Measurements from ENCODE around the gene CDC27.
"Not testable (repeated sequence)": the region's sequence is repeated elsewhere in the genome, so short reads cannot be mapped to it uniquely, and the experiment has no call there.

Gene CDC27

GRCh38 chr17:47180337-47180736 is 8.8 kb downstream of the CDC27 start:
- peaks cover 0 to 5% (median 0%) of the 10 kb centered on the region in 11 experiments; a peak in 4 of 22 replicates for H3K9me3 ChIP-seq (replicated peaks in 1 of 11)
- H3K4me2 ChIP-seq: no peak overlapping the region
- no peak overlapping the region for H3K9ac ChIP-seq
- no peak overlapping the region for H3K27ac ChIP-seq
- TF ChIP-seq Cebpa-rat (IDR thresholded peaks at IDR 0.05): no peak
- H4K20me1 ChIP-seq: peaks cover 62 to 100% (median 98%) of the 10 kb centered on the region in 11 experiments
- H3K4me3 ChIP-seq: no peak overlapping the region
- H3K27me3 ChIP-seq: no peaks in the 10 kb centered on the region
- peaks cover 56 to 88% (median 68%) of the 10 kb centered on the region in 11 experiments for H3K36me3 ChIP-seq
- peaks cover 4 to 35% (median 13%) of the 10 kb centered on the region in 10 experiments; a peak in 16 of 20 replicates for H3K4me1 ChIP-seq

- no peaks in the 10 kb centered on the region for H3K27me3 ChIP-seq
- peaks cover 51 to 100% (median 95%) of the 10 kb centered on the region in 11 experiments for H4K20me1 ChIP-seq
- peaks cover 0 to 14% (median 0%) of the 10 kb centered on the region in 11 experiments; a peak in 5 of 22 replicates for H3K9me3 ChIP-seq (replicated peaks in 1 of 11)
- no peak overlapping the region for H3K9ac ChIP-seq
- H3K27ac ChIP-seq: no peak overlapping the region
- H3K4me2 ChIP-seq: no peak overlapping the region
- H3K4me3 ChIP-seq: no peak overlapping the region
- H3K36me3 ChIP-seq: peaks cover 66 to 90% (median 77%) of the 10 kb centered on the region in 11 experiments
- no peak for TF ChIP-seq Cebpa-rat (IDR thresholded peaks at IDR 0.05)
- H3K4me1 ChIP-seq: peaks cover 4 to 40% (median 18%) of the 10 kb centered on the region in 10 experiments; a peak in 19 of 20 replicates
These were observed 10.0 kb downstream of the CDC27 start for GRCh38 chr17:47179141-47179540.

- H3K36me3 ChIP-seq: peaks cover 75 to 99% (median 90%) of the 10 kb centered on the region in 11 experiments
- peaks cover 20 to 45% (median 35%) of the 10 kb centered on the region in 10 experiments for H3K4me1 ChIP-seq
- no peak overlapping the region for H3K4me2 ChIP-seq
- 0 out of 22 replicates have a peak overlapping the region, but pooled peaks of 1 of the 11 experiments have one; percentile 10 for H3K9ac ChIP-seq
- no peaks in the 10 kb centered on the region for H3K27me3 ChIP-seq
- TF ChIP-seq Cebpa-rat (IDR thresholded peaks at IDR 0.05): no peak
- no peak overlapping the region for H3K27ac ChIP-seq
- peaks cover 49 to 100% (median 95%) of the 10 kb centered on the region in 11 experiments; a peak in 20 of 22 replicates for H4K20me1 ChIP-seq
- peaks cover 0 to 14% (median 0%) of the 10 kb centered on the region in 11 experiments; a peak in 5 of 22 replicates for H3K9me3 ChIP-seq (replicated peaks in 1 of 11)
- H3K4me3 ChIP-seq: no peak overlapping the region
These were observed 11.8 kb downstream of the CDC27 start for GRCh38 chr17:47177261-47177660.

GRCh38 chr17:47176389-47176826 is 12.7 kb downstream of the CDC27 start:
- Histone ChIP-seq H3K4me1 (peaks cover 15 to 39% (median 32%) of the 10 kb centered on the region in 10 experiments), H3K36me3 (peaks cover 77 to 99% (median 88%) of the 10 kb centered on the region in 11 experiments), H3K4me2 (no peak overlapping the region), H3K27ac (no peak overlapping the region), H3K9ac (no peak overlapping the region), H3K27me3 (no peaks in the 10 kb centered on the region), H4K20me1 (peaks cover 44 to 100% (median 92%) of the 10 kb centered on the region in 11 experiments; a peak in 21 of 22 replicates), H3K4me3 (no peak overlapping the region), H3K9me3 (replicated peaks in 1 of 11) (peaks cover 0 to 14% (median 0%) of the 10 kb centered on the region in 11 experiments; a peak in 5 of 22 replicates)
- TF ChIP-seq Cebpa-rat (IDR thresholded peaks at IDR 0.05): no peak

GRCh38 chr17:47174823-47175222 is 14.3 kb downstream of the CDC27 start:
- Histone ChIP-seq H3K4me1 (peaks cover 15 to 43% (median 32%) of the 10 kb centered on the region in 10 experiments), H4K20me1 (peaks cover 45 to 100% (median 92%) of the 10 kb centered on the region in 11 experiments; a peak in 21 of 22 replicates), H3K36me3 (peaks cover 77 to 99% (median 88%) of the 10 kb centered on the region in 11 experiments), H3K4me2 (peak overlapping the region in 9 of 11 experiments; percentile 0 to 54 (median 24); a peak in 12 of 22 replicates), H3K9me3 (replicated peaks in 1 of 11) (peaks cover 0 to 14% (median 0%) of the 10 kb centered on the region in 11 experiments; a peak in 5 of 22 replicates)
- H3K9ac ChIP-seq, H3K27me3 ChIP-seq, H3K27ac ChIP-seq, H3K4me3 ChIP-seq: not testable (repeated sequence)

- Histone ChIP-seq H3K4me1 (peaks cover 15 to 51% (median 34%) of the 10 kb centered on the region in 10 experiments), H3K27me3 (no peaks in the 10 kb centered on the region), H3K36me3 (peaks cover 76 to 99% (median 88%) of the 10 kb centered on the region in 11 experiments), H3K4me2 (peak overlapping the region; percentile 26 to 84 (median 45); a peak in 21 of 22 replicates), H3K27ac (no peak overlapping the region), H3K9ac (peak overlapping the region in 1 of 11 experiments; percentile 24; a peak in 1 of 22 replicates), H3K4me3 (no peak overlapping the region), H4K20me1 (peaks cover 50 to 96% (median 78%) of the 10 kb centered on the region in 11 experiments; a peak in 21 of 22 replicates), H3K9me3 (replicated peaks in 1 of 11) (peaks cover 0 to 14% (median 0%) of the 10 kb centered on the region in 11 experiments; a peak in 5 of 22 replicates)
- TF ChIP-seq Cebpa-rat (IDR thresholded peaks at IDR 0.05): peak in 2 of 11 experiments; percentile 41 to 73; a peak in 3 of 22 replicates
These were observed 16.2 kb downstream of the CDC27 start for GRCh38 chr17:47172696-47173565.

- Histone ChIP-seq H3K36me3 (peaks cover 79 to 99% (median 87%) of the 10 kb centered on the region in 11 experiments), H3K4me3 (no peak overlapping the region), H3K4me1 (peaks cover 15 to 48% (median 32%) of the 10 kb centered on the region in 10 experiments), H3K9ac (no peak overlapping the region), H4K20me1 (peaks cover 40 to 81% (median 62%) of the 10 kb centered on the region in 11 experiments; a peak in 21 of 22 replicates), H3K4me2 (no peak overlapping the region), H3K9me3 (replicated peaks in 1 of 11) (peaks cover 0 to 13% (median 0%) of the 10 kb centered on the region in 11 experiments; a peak in 5 of 22 replicates), H3K27ac (no peak overlapping the region), H3K27me3 (no peaks in the 10 kb centered on the region)
- TF ChIP-seq Cebpa-rat (IDR thresholded peaks at IDR 0.05): no peak
These were observed 18.4 kb downstream of the CDC27 start for GRCh38 chr17:47170710-47171109.

- not testable (repeated sequence) for H3K4me2 ChIP-seq; H3K4me3 ChIP-seq; H3K9me3 ChIP-seq (replicated peaks in 1 of 11); H3K27me3 ChIP-seq; H3K27ac ChIP-seq; H3K9ac ChIP-seq
- Histone ChIP-seq H3K4me1 (peaks cover 14 to 30% (median 16%) of the 10 kb centered on the region in 10 experiments), H4K20me1 (peaks cover 41 to 74% (median 54%) of the 10 kb centered on the region in 11 experiments; a peak in 21 of 22 replicates), H3K36me3 (peaks cover 72 to 99% (median 87%) of the 10 kb centered on the region in 11 experiments)
These were observed 20.2 kb downstream of the CDC27 start for GRCh38 chr17:47168896-47169295.

GRCh38 chr17:47166854-47167253 is 22.2 kb downstream of the CDC27 start:
- H3K36me3 ChIP-seq: peaks cover 66 to 100% (median 88%) of the 10 kb centered on the region in 11 experiments
- H3K9ac ChIP-seq; H3K27ac ChIP-seq; H3K27me3 ChIP-seq; H3K4me3 ChIP-seq; H3K9me3 ChIP-seq (replicated peaks in 1 of 11); H3K4me2 ChIP-seq: not testable (repeated sequence)
- H3K4me1 ChIP-seq: peaks cover 4 to 27% (median 13%) of the 10 kb centered on the region in 10 experiments; a peak in 11 of 20 replicates
- H4K20me1 ChIP-seq: peaks cover 31 to 70% (median 46%) of the 10 kb centered on the region in 11 experiments; a peak in 21 of 22 replicates

All from BLaER1 treated with 17β-estradiol and CSF1 and Interleukin-3, amounts not matched to agents 10 nM and 100 nM (cell line).